ENCODE results near the gene SYNE2.
"Not testable (repeated sequence)": the region's sequence is repeated elsewhere in the genome, so short reads cannot be mapped to it uniquely, and the experiment has no call there.

- not testable (repeated sequence) for TF ChIP-seq CTCF, POLR2A (IDR thresholded peaks at IDR 0.05)
These were observed 49.5 kb upstream of the SYNE2 start for GRCh38 chr14:63803221-63803791.
